ENCODE results near the gene TLCD1. TPM values are rescaled to one million over a fixed set of nuclear protein-coding genes. Genes with fewer than 3 reads are reported as not detected.

The TLCD1 gene
- polyA plus RNA-seq, 1 of the 3 experiments (the other 2 are of a cell fraction) = 18.3 TPM

DNA sequence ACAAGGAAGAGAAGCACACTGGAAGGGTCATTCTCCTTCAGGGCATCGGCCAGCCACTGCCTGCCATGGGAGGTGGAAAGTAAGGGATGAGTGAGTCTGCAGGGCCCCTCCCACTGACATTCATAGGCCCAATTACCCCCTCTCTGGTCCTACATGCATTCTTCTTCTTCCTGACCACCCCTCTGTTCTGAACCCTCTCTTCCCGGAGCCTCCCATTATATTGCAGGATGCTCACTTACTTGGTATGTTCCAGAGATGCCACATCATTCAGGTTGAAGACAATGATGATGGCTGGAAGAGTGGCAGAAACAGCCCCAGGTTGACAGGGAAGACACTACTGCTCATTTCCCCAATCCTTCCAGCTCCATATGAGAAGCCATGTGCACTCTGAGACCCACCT lies 10.8 kb downstream of the TLCD1 start:
- H3K9ac ChIP-seq = no peak overlapping the region
- POLR2A ChIA-PET = no interaction called here
- H3K4me3 ChIP-seq (ENCODE audit: low read depth in 2 of 2, low read length in 1 of 2) = no peak overlapping the region
- H3K27me3 ChIP-seq (ENCODE audit: insufficient read depth) = no peaks in the 10 kb centered on the region
- no peak overlapping the region for H3K27ac ChIP-seq (ENCODE audit: low read depth in 2 of 2, low read length in 1 of 2)
- no peak overlapping the region for H2AFZ ChIP-seq (ENCODE audit: low read depth)
- H3K9me2 ChIP-seq = no peaks in the 10 kb centered on the region
- no peak for DNase-seq
- CTCF ChIA-PET = interaction anchor here (0.9 to 1.5 kb wide), 2 partner anchors 35 to 48 kb away, joined by 3 to 4 read pairs; no protein-coding TSS in a partner anchor
- H3F3A ChIP-seq (replicated peaks; ENCODE audit: insufficient read depth) = peaks cover 19% of the 10 kb centered on the region
- peaks cover 5% of the 10 kb centered on the region for H3K79me2 ChIP-seq (ENCODE audit: insufficient read depth)
- H4K20me1 ChIP-seq (ENCODE audit: insufficient read depth) = no peaks in the 10 kb centered on the region
- H3K4me2 ChIP-seq = no peak overlapping the region
- no peaks in the 10 kb centered on the region for H3K9me3 ChIP-seq
- TF ChIP-seq YY1 (IDR thresholded peaks at IDR 0.05; ENCODE audit: low read depth) = no peak
- TF ChIP-seq, protein P1, sequence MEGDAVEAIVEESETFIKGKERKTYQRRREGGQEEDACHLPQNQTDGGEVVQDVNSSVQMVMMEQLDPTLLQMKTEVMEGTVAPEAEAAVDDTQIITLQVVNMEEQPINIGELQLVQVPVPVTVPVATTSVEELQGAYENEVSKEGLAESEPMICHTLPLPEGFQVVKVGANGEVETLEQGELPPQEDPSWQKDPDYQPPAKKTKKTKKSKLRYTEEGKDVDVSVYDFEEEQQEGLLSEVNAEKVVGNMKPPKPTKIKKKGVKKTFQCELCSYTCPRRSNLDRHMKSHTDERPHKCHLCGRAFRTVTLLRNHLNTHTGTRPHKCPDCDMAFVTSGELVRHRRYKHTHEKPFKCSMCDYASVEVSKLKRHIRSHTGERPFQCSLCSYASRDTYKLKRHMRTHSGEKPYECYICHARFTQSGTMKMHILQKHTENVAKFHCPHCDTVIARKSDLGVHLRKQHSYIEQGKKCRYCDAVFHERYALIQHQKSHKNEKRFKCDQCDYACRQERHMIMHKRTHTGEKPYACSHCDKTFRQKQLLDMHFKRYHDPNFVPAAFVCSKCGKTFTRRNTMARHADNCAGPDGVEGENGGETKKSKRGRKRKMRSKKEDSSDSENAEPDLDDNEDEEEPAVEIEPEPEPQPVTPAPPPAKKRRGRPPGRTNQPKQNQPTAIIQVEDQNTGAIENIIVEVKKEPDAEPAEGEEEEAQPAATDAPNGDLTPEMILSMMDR (IDR thresholded peaks at IDR 0.05) = no peak
- TF ChIP-seq GATA2 (CRISPR knock-in tag; IDR thresholded peaks at IDR 0.05) = no peak
- no peak for TF ChIP-seq NFIC (IDR thresholded peaks at IDR 0.05; ENCODE audit: borderline replicate concordance)
- no peak for TF ChIP-seq EZH2phosphoT487 (IDR thresholded peaks at IDR 0.05; ENCODE audit: borderline replicate concordance, low read depth)
- TF ChIP-seq MEF2A (IDR thresholded peaks at IDR 0.05; ENCODE audit: borderline replicate concordance, low read depth) = no peak
- no peak for TF ChIP-seq RAD21 (IDR thresholded peaks at IDR 0.05; ENCODE audit: low read length)
- TF ChIP-seq USF1 (IDR thresholded peaks at IDR 0.05; ENCODE audit: borderline replicate concordance, low read depth) = no peak
- no peak for TF ChIP-seq TCF12 (IDR thresholded peaks at IDR 0.05)
- TF ChIP-seq, protein P2, sequence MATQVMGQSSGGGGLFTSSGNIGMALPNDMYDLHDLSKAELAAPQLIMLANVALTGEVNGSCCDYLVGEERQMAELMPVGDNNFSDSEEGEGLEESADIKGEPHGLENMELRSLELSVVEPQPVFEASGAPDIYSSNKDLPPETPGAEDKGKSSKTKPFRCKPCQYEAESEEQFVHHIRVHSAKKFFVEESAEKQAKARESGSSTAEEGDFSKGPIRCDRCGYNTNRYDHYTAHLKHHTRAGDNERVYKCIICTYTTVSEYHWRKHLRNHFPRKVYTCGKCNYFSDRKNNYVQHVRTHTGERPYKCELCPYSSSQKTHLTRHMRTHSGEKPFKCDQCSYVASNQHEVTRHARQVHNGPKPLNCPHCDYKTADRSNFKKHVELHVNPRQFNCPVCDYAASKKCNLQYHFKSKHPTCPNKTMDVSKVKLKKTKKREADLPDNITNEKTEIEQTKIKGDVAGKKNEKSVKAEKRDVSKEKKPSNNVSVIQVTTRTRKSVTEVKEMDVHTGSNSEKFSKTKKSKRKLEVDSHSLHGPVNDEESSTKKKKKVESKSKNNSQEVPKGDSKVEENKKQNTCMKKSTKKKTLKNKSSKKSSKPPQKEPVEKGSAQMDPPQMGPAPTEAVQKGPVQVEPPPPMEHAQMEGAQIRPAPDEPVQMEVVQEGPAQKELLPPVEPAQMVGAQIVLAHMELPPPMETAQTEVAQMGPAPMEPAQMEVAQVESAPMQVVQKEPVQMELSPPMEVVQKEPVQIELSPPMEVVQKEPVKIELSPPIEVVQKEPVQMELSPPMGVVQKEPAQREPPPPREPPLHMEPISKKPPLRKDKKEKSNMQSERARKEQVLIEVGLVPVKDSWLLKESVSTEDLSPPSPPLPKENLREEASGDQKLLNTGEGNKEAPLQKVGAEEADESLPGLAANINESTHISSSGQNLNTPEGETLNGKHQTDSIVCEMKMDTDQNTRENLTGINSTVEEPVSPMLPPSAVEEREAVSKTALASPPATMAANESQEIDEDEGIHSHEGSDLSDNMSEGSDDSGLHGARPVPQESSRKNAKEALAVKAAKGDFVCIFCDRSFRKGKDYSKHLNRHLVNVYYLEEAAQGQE (IDR thresholded peaks at IDR 0.05; ENCODE audit: low read depth, low read length) = no peak
- TF ChIP-seq, protein P3, sequence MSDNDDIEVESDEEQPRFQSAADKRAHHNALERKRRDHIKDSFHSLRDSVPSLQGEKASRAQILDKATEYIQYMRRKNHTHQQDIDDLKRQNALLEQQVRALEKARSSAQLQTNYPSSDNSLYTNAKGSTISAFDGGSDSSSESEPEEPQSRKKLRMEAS (IDR thresholded peaks at IDR 0.05; ENCODE audit: low read depth) = no peak
- H3K4me1 ChIP-seq (ENCODE audit: control insufficient read depth in 1 of 2, insufficient read depth in 2 of 2, low read depth in 1 of 2, low read length in 1 of 2) = peaks cover 0 to 2% of the 10 kb centered on the region in 2 experiments; a peak in 2 of 4 replicates
- H3K36me3 ChIP-seq (replicated peaks in 1 of 2; ENCODE audit: control insufficient read depth in 1 of 2, insufficient read depth in 2 of 2, low read length in 1 of 2) = peaks cover 0 to under 1% of the 10 kb centered on the region in 2 experiments
- WGBS (ENCODE audit: low lambda C conversion rate) = 69% methylated on average over 1 of the region's 2 CpGs

Data from SK-N-SH (cell line).